Mesendoderm (in vitro differentiated cells): Measurements from ENCODE around the gene VPS9D1.
A peak's percentile ranks its signal among the peaks of the same experiment; 100 is the strongest.

ENCODE experiments used
- DNase-seq: peaks from one replicate; pipeline ENCODE4 v3.0.0; 2013
- H2AK5ac ChIP-seq: 2 replicates; pipeline ENCODE4 v1.6.1; 2013; ENCODE audit warnings: low read length, inconsistent platforms
- H2BK120ac ChIP-seq: 2 replicates; pipeline ENCODE4 v1.6.1; 2013; ENCODE audit warnings: low read depth, mild to moderate bottlenecking, low read length, moderate library complexity, mixed read lengths
- H2BK15ac ChIP-seq: replicated peaks from 2 replicates; pipeline ENCODE4 v1.6.1; 2013; ENCODE audit warnings: low read depth, mild to moderate bottlenecking, moderate library complexity
- H2BK5ac ChIP-seq: 2 replicates; pipeline ENCODE4 v1.6.1; 2013; ENCODE audit warnings: low read length, inconsistent platforms
- H3K18ac ChIP-seq: 2 replicates; pipeline ENCODE4 v1.6.1; 2013; ENCODE audit warnings: mild to moderate bottlenecking, low read length, mixed read lengths
- H3K23ac ChIP-seq: one replicate; pipeline ENCODE4 v1.6.1; 2013; ENCODE audit warnings: low read length
- H3K27ac ChIP-seq: 2 replicates; pipeline ENCODE4 v1.5.1; 2013; ENCODE audit warnings: low read depth, mild to moderate bottlenecking, inconsistent platforms, low read length, moderate library complexity
- H3K27me3 ChIP-seq: 2 replicates; pipeline ENCODE4 v1.6.1; 2013; ENCODE audit warnings: low read length, control low read depth, mild to moderate bottlenecking, inconsistent platforms; ENCODE audit not compliant: insufficient read depth, poor library complexity
- H3K36me3 ChIP-seq: 2 replicates; pipeline ENCODE4 v1.6.1; 2013; ENCODE audit warnings: low read length, inconsistent platforms; ENCODE audit not compliant: control insufficient read depth, insufficient read depth
- H3K4ac ChIP-seq: one replicate; pipeline ENCODE4 v1.6.1; 2013; ENCODE audit warnings: low read depth, mild to moderate bottlenecking, low read length, moderate library complexity
- H3K4me1 ChIP-seq: 2 replicates; pipeline ENCODE4 v1.6.1; 2013; ENCODE audit warnings: low read depth, low read length, inconsistent platforms; ENCODE audit not compliant: control insufficient read depth
- H3K4me2 ChIP-seq: 2 replicates; pipeline ENCODE4 v1.6.1; 2013; ENCODE audit warnings: low read length
- H3K4me3 ChIP-seq: 2 replicates; pipeline ENCODE4 v1.5.1; 2013; ENCODE audit warnings: mild to moderate bottlenecking, low read length
- H3K56ac ChIP-seq: one replicate; pipeline ENCODE4 v1.6.1; 2013; ENCODE audit warnings: low read length
- H3K79me1 ChIP-seq: 2 replicates; pipeline ENCODE4 v1.6.1; 2013; ENCODE audit warnings: low read length, inconsistent platforms
- H3K79me2 ChIP-seq: 2 replicates; pipeline ENCODE4 v1.6.1; 2013; ENCODE audit warnings: mild to moderate bottlenecking, low read length; ENCODE audit not compliant: control insufficient read depth, insufficient read depth
- H3K9ac ChIP-seq: 2 replicates; pipeline ENCODE4 v1.6.1; 2013; ENCODE audit warnings: low read length, inconsistent platforms
- H4K5ac ChIP-seq: one replicate; pipeline ENCODE4 v1.6.1; 2013; ENCODE audit warnings: low read length
- H4K8ac ChIP-seq: one replicate; pipeline ENCODE4 v1.6.1; 2013; ENCODE audit warnings: low read depth, mild to moderate bottlenecking, control low read depth, low read length, moderate library complexity
- WGBS: extraction: QIAGEN DNeasy Blood & Tissue Kit; methylation state at CpG from one replicate; pipeline ENCODE4 v1.1.7; 2013; ENCODE audit warnings: low lambda C conversion rate, missing lambda C conversion rate; ENCODE audit not compliant: insufficient coverage; ENCODE audit errors: extremely low coverage; 5-methylcytosine and 5-hydroxymethylcytosine counted together

Gene VPS9D1

GRCh38 chr16:89759746-89760340 is 39.1 kb upstream of the VPS9D1 start:
- no CpG with 5 or more reads among the region's 26 CpGs for WGBS
- H3K4ac ChIP-seq = no peak overlapping the region
- H4K8ac ChIP-seq = no peak overlapping the region
- H3K27me3 ChIP-seq = no peaks in the 10 kb centered on the region
- no peak overlapping the region for H3K18ac ChIP-seq
- no peak overlapping the region for H3K4me3 ChIP-seq
- peak; percentile 37 for DNase-seq
- H3K4me2 ChIP-seq = no peak overlapping the region
- H3K36me3 ChIP-seq = peaks cover 30% of the 10 kb centered on the region
- H3K79me1 ChIP-seq = peaks cover 1% of the 10 kb centered on the region
- H3K23ac ChIP-seq = no peak overlapping the region
- H2AK5ac ChIP-seq = no peak overlapping the region
- no peak overlapping the region for H3K9ac ChIP-seq
- no peak overlapping the region for H3K56ac ChIP-seq
- H2BK5ac ChIP-seq = no peak overlapping the region
- peaks cover under 1% of the 10 kb centered on the region for H3K79me2 ChIP-seq
- H4K5ac ChIP-seq = no peak overlapping the region
- H3K4me1 ChIP-seq = no peaks in the 10 kb centered on the region
- no peak overlapping the region for H3K27ac ChIP-seq
- H2BK15ac ChIP-seq = no peak overlapping the region
- no peak overlapping the region for H2BK120ac ChIP-seq

- H3K4me1 ChIP-seq = no peaks in the 10 kb centered on the region
- no CpG with 5 or more reads among the region's 10 CpGs for WGBS
- no peak overlapping the region for H3K56ac ChIP-seq
- H2BK5ac ChIP-seq = no peak overlapping the region
- H3K27ac ChIP-seq = no peak overlapping the region
- peaks cover 26% of the 10 kb centered on the region for H3K36me3 ChIP-seq
- no peak overlapping the region for H4K5ac ChIP-seq
- H3K79me2 ChIP-seq = no peaks in the 10 kb centered on the region
- H2BK120ac ChIP-seq = no peak overlapping the region
- no peaks in the 10 kb centered on the region for H3K79me1 ChIP-seq
- H2BK15ac ChIP-seq = no peak overlapping the region
- DNase-seq = no peak
- no peak overlapping the region for H3K4ac ChIP-seq
- H3K18ac ChIP-seq = no peak overlapping the region
- no peak overlapping the region for H2AK5ac ChIP-seq
- H4K8ac ChIP-seq = no peak overlapping the region
- no peaks in the 10 kb centered on the region for H3K27me3 ChIP-seq
- H3K4me3 ChIP-seq = no peak overlapping the region
- no peak overlapping the region for H3K23ac ChIP-seq
- H3K4me2 ChIP-seq = no peak overlapping the region
- no peak overlapping the region for H3K9ac ChIP-seq
Observed at GRCh38 chr16:89749637-89750036, 28.9 kb upstream of the VPS9D1 start.

- Histone ChIP-seq H3K4me1 (no peaks in the 10 kb centered on the region), H3K9ac (no peak overlapping the region), H2BK120ac (no peak overlapping the region), H3K36me3 (peaks cover 28% of the 10 kb centered on the region), H3K4me2 (no peak overlapping the region), H3K4ac (no peak overlapping the region), H3K23ac (no peak overlapping the region), H3K27ac (no peak overlapping the region), H2AK5ac (no peak overlapping the region), H2BK5ac (no peak overlapping the region), H3K79me1 (no peaks in the 10 kb centered on the region), H3K4me3 (no peak overlapping the region), H3K27me3 (no peaks in the 10 kb centered on the region), H4K5ac (no peak overlapping the region), H3K79me2 (no peaks in the 10 kb centered on the region), H4K8ac (no peak overlapping the region), H2BK15ac (no peak overlapping the region), H3K56ac (no peak overlapping the region), H3K18ac (no peak overlapping the region)
- no CpG with 5 or more reads among the region's 11 CpGs for WGBS
- no peak for DNase-seq
Observed at GRCh38 chr16:89748921-89749320, 28.2 kb upstream of the VPS9D1 start.

GRCh38 chr16:89748076-89748475 is 27.4 kb upstream of the VPS9D1 start:
- no peak overlapping the region for H3K27ac ChIP-seq
- WGBS = no CpG with 5 or more reads among the region's 9 CpGs
- peaks cover 30% of the 10 kb centered on the region for H3K36me3 ChIP-seq
- H2AK5ac ChIP-seq = no peak overlapping the region
- H4K5ac ChIP-seq = no peak overlapping the region
- H3K23ac ChIP-seq = no peak overlapping the region
- no peak overlapping the region for H3K56ac ChIP-seq
- H2BK15ac ChIP-seq = no peak overlapping the region
- no peak overlapping the region for H3K4me3 ChIP-seq
- no peak overlapping the region for H2BK120ac ChIP-seq
- DNase-seq = no peak
- no peak overlapping the region for H3K4ac ChIP-seq
- H3K9ac ChIP-seq = no peak overlapping the region
- no peak overlapping the region for H2BK5ac ChIP-seq
- H3K79me2 ChIP-seq = no peaks in the 10 kb centered on the region
- H3K27me3 ChIP-seq = no peaks in the 10 kb centered on the region
- no peak overlapping the region for H3K4me2 ChIP-seq
- no peak overlapping the region for H3K18ac ChIP-seq
- H4K8ac ChIP-seq = no peak overlapping the region
- no peaks in the 10 kb centered on the region for H3K79me1 ChIP-seq
- no peaks in the 10 kb centered on the region for H3K4me1 ChIP-seq

GRCh38 chr16:89746043-89746442 is 25.3 kb upstream of the VPS9D1 start:
- no peak overlapping the region for H2BK15ac ChIP-seq
- no peak overlapping the region for H2AK5ac ChIP-seq
- no peak overlapping the region for H2BK5ac ChIP-seq
- H3K79me1 ChIP-seq = no peaks in the 10 kb centered on the region
- no peak overlapping the region for H3K56ac ChIP-seq
- no peak overlapping the region for H3K4me3 ChIP-seq
- H4K8ac ChIP-seq = no peak overlapping the region
- no peak overlapping the region for H2BK120ac ChIP-seq
- H4K5ac ChIP-seq = no peak overlapping the region
- no peak overlapping the region for H3K4ac ChIP-seq
- no peak for DNase-seq
- no peaks in the 10 kb centered on the region for H3K4me1 ChIP-seq
- no peak overlapping the region for H3K4me2 ChIP-seq
- no CpG with 5 or more reads among the region's 15 CpGs for WGBS
- no peak overlapping the region for H3K23ac ChIP-seq
- H3K27me3 ChIP-seq = no peaks in the 10 kb centered on the region
- no peak overlapping the region for H3K18ac ChIP-seq
- H3K79me2 ChIP-seq = no peaks in the 10 kb centered on the region
- peaks cover 33% of the 10 kb centered on the region for H3K36me3 ChIP-seq
- H3K27ac ChIP-seq = no peak overlapping the region
- H3K9ac ChIP-seq = no peak overlapping the region

- Histone ChIP-seq H2BK5ac (no peak overlapping the region), H3K4me2 (no peak overlapping the region), H3K36me3 (peaks cover 34% of the 10 kb centered on the region), H3K4ac (no peak overlapping the region), H3K23ac (no peak overlapping the region), H2BK15ac (no peak overlapping the region), H3K27ac (no peak overlapping the region), H2BK120ac (no peak overlapping the region), H3K79me2 (no peaks in the 10 kb centered on the region), H3K4me1 (no peaks in the 10 kb centered on the region), H3K4me3 (no peak overlapping the region), H4K5ac (no peak overlapping the region), H4K8ac (no peak overlapping the region), H2AK5ac (no peak overlapping the region), H3K79me1 (no peaks in the 10 kb centered on the region), H3K18ac (no peak overlapping the region), H3K27me3 (no peaks in the 10 kb centered on the region), H3K56ac (no peak overlapping the region), H3K9ac (no peak overlapping the region)
- DNase-seq = no peak
- no CpG with 5 or more reads among the region's 16 CpGs for WGBS
Observed at GRCh38 chr16:89744813-89745212, 24.1 kb upstream of the VPS9D1 start.
